GM19452 (cell line): ENCODE results near the gene BCORL1.

Experiments used
- ATAC-seq: cut with Tn5 transposase; IDR thresholded peaks from one replicate; pipeline ENCODE4 v1.9.1; 2021; ENCODE audit not compliant: unreplicated experiment

The BCORL1 gene

GRCh38 chrX:130093271-130093670 is 110.8 kb downstream of the BCORL1 start:
- no peak for ATAC-seq

GRCh38 chrX:130094696-130095095 is 112.3 kb downstream of the BCORL1 start:
- ATAC-seq: no peak

- no peak for ATAC-seq
Measured at GRCh38 chrX:130095249-130096030, 113.0 kb downstream of the BCORL1 start.

- ATAC-seq: no peak
Measured at GRCh38 chrX:130097507-130098209, 115.2 kb downstream of the BCORL1 start.

GRCh38 chrX:130098210-130098552 is 115.7 kb downstream of the BCORL1 start:
- ATAC-seq: no peak

GRCh38 chrX:130100180-130100579 is 117.7 kb downstream of the BCORL1 start:
- ATAC-seq: no peak

- ATAC-seq: no peak
Measured at GRCh38 chrX:130103605-130104004, 121.2 kb downstream of the BCORL1 start.

- ATAC-seq: no peak
Measured at GRCh38 chrX:130105244-130105643, 122.8 kb downstream of the BCORL1 start.

GRCh38 chrX:130106071-130106470 is 123.6 kb downstream of the BCORL1 start:
- no peak for ATAC-seq
